Naive thymus-derived CD8-positive, alpha-beta T cell (primary cell): Measurements from ENCODE around the gene CDHR1. TPM values are rescaled to one million over a fixed set of nuclear protein-coding genes. Genes with fewer than 3 reads are reported as not detected.
"Not testable (repeated sequence)": the region's sequence is repeated elsewhere in the genome, so short reads cannot be mapped to it uniquely, and the experiment has no call there.

Experiments used
- ATAC-seq, 2 donors: fragments of 150-1000 bp; cut with Tn5 transposase in 1 of 2; sonication (Bioruptor Pico), chemical (Tn5 transposase) in 1 of 2; 1 replicate in 1 of 2; 2 replicates in 1 of 2; pipeline ENCODE4 v1.10.0; 2021; ENCODE audit warnings: mild to moderate bottlenecking in 2 of 2, moderate library complexity in 2 of 2
- POLR2A ChIA-PET: fragments of 350-600 bp; sonication (Branson Sonifier 250); formaldehyde crosslinking; loops from one replicate; lab custom pipeline; 2021; ENCODE audit warnings: antibody characterized with exemption; lab: Charles Lee
- DNase-seq, 10 donors: peaks; one replicate each; pipeline versions ENCODE4 v3.0.0 to v3.0.0-alpha.2; 2020 to 2022
- H3K27ac Mint-ChIP-seq, 10 donors: one replicate each; pipeline ENCODE4 v1.8.0; 2020 to 2022; ENCODE audit warnings: mild to moderate bottlenecking in 10 of 10, mixed read lengths in 10 of 10, moderate library complexity in 4 of 10, inconsistent platforms in 1 of 10
- H3K27me3 Mint-ChIP-seq, 5 donors: one replicate each; pipeline ENCODE4 v1.8.0; 2021 to 2022; ENCODE audit warnings: mixed read lengths in 5 of 5
- H3K36me3 Mint-ChIP-seq, 3 donors: one replicate each; pipeline ENCODE4 v1.8.0; 2020 to 2022; ENCODE audit warnings: mixed read lengths in 3 of 3, mild to moderate bottlenecking in 2 of 3, inconsistent platforms in 1 of 3
- H3K4me1 Mint-ChIP-seq, 4 donors: one replicate each; pipeline ENCODE4 v1.8.0; 2021 to 2022; ENCODE audit warnings: mixed read lengths in 4 of 4
- H3K4me3 Mint-ChIP-seq, 10 donors: one replicate each; pipeline ENCODE4 v1.8.0; 2020 to 2022; ENCODE audit warnings: mild to moderate bottlenecking in 10 of 10, mixed read lengths in 10 of 10, moderate library complexity in 6 of 10, inconsistent platforms in 1 of 10
- H3K9me3 Mint-ChIP-seq, 9 donors: one replicate each; pipeline ENCODE4 v1.8.0; 2020 to 2022; ENCODE audit warnings: mixed read lengths in 9 of 9, mild to moderate bottlenecking in 3 of 9, inconsistent platforms in 1 of 9, moderate library complexity in 1 of 9
- polyA plus RNA-seq, 3 donors: library from polyadenylated mRNA; unstranded; fragments of 300-500 nt; fragmentation: Illumina TruSeq; gene quantifications; one replicate each; pipeline ENCODE4 v1.2.3, GENCODE V29; 2021
- total RNA-seq, 8 experiments: library from RNA in 2 of 8; stranded (reverse) in 2 of 8; gene quantifications; one replicate each; pipeline ENCODE4 v1.2.3 and lab custom pipeline; 2021 to 2026

CDHR1 gene
- total and polyA plus RNA-seq, 5 experiments from 2014 or later: 0.16 to 0.80 (median 0.29) TPM

- POLR2A ChIA-PET: interaction anchor here (0.7 kb wide), 1 partner anchor 201 kb away, joined by 3 read pairs; no protein-coding TSS in a partner anchor
- DNase-seq: no peak
- Mint-ChIP-seq H3K36me3 (peaks cover 0 to 5% (median 0%) of the 10 kb centered on the region in 3 donors), H3K4me1 (peaks cover 9 to 20% (median 16%) of the 10 kb centered on the region in 4 donors), H3K9me3 (no peaks in the 10 kb centered on the region), H3K27me3 (peaks cover 0 to 10% (median 5%) of the 10 kb centered on the region in 5 donors), H3K4me3 (no peak overlapping the region), H3K27ac (peak overlapping the region in 1 of 10 donors; percentile 5)
- no peak for ATAC-seq
Measured at GRCh38 chr10:84160663-84161362, 33.5 kb upstream of the CDHR1 start.

- Mint-ChIP-seq H3K36me3 (peaks cover 0 to 4% (median 0%) of the 10 kb centered on the region in 3 donors), H3K27me3 (peaks cover 0 to 15% (median 5%) of the 10 kb centered on the region in 5 donors), H3K9me3 (peaks cover 0 to 2% (median 0%) of the 10 kb centered on the region in 9 donors), H3K27ac (peak overlapping the region in 1 of 10 donors; percentile 66), H3K4me3 (no peak overlapping the region), H3K4me1 (peaks cover 0 to 6% (median 4%) of the 10 kb centered on the region in 4 donors)
- POLR2A ChIA-PET: no interaction called here
- ATAC-seq (no peak), DNase-seq (no peak)
Measured at GRCh38 chr10:84163996-84164395, 30.3 kb upstream of the CDHR1 start.

DNA sequence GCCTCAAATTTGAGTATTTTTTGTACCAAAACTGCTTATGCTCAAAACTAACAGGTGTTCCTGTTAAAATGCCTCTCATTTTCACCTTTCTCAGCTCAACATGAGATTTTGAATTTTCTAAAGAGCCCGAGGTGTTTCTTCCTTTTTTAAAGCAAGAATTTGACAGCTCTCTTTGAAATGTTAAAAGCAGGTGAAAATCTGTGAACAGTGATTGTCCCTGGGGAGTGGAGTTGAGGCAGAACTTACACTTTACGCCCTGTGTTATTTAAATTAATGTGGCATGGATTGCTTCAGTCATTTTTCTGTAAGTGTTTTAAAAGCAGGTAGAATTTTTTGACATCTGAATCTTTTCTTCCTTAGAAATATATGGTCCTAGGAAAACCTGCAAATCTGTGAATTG lies 29.9 kb upstream of the CDHR1 start:
- H3K27me3 Mint-ChIP-seq: peaks cover 0 to 15% (median 5%) of the 10 kb centered on the region in 5 donors
- peaks cover 0 to 2% (median 0%) of the 10 kb centered on the region in 9 donors for H3K9me3 Mint-ChIP-seq
- peaks cover 0 to 4% (median 0%) of the 10 kb centered on the region in 3 donors for H3K36me3 Mint-ChIP-seq
- POLR2A ChIA-PET: no interaction called here
- H3K4me1 Mint-ChIP-seq: peaks cover 0 to 3% (median under 1%) of the 10 kb centered on the region in 4 donors
- no peak for DNase-seq
- H3K27ac Mint-ChIP-seq: no peak overlapping the region
- no peak overlapping the region for H3K4me3 Mint-ChIP-seq
- no peak for ATAC-seq

DNA sequence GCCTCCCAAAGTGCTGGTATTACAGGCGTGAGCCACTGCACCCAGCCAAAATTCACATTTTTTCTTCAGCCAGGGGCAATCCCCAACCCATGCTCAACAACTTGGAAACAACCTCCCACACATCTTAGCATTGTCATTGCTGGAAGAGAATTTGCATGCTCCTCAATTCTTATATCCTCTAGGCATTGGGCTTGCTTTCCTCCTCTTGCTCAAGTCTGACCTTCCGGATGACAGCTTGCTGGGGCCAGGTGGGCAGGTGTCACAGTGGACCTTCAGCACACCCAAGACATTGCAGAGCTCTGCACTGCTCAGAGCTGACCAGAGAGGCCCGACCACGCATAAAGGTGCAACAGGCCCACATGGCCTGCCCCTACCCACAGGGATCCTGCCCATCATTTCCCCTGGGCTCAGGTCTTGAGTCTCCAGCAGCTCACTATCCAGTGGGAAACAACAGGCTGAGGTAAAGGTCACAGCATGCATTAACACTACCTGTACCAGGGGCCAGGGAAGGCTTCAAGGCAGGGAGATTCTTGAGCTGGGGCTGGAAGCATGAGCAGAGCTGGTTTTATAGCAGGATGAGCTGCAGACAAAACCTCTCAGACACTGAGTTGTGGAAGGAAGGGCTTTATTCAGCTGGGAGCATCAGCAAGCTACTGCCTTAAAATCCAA lies 27.6 kb upstream of the CDHR1 start:
- Mint-ChIP-seq H3K27ac (peak overlapping the region in 2 of 10 donors; percentile 29 to 43), H3K4me1 (no peaks in the 10 kb centered on the region), H3K36me3 (peaks cover 0 to 4% (median 0%) of the 10 kb centered on the region in 3 donors), H3K27me3 (peaks cover 0 to 15% (median 5%) of the 10 kb centered on the region in 5 donors), H3K9me3 (peaks cover 0 to 2% (median 0%) of the 10 kb centered on the region in 9 donors), H3K4me3 (no peak overlapping the region)
- POLR2A ChIA-PET: no interaction called here
- no peak for DNase-seq
- ATAC-seq: no peak

DNA sequence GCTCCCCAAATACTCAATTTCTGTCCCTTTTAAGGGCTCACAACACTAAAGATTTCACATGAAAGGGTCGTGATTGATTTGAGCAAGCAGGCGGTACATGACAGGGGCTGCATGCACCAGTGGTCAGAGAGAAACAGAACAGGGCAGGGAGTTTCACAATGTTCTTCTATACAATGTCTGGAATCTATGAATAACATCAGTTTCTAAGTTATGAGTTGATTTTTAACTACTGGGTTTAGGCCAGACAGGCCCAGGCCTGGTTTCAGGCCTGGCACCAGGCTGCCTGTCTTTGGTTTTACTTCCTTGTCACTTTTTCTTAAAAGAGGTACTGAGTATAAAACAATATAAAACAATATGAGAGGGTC lies 27.1 kb upstream of the CDHR1 start:
- H3K36me3 Mint-ChIP-seq, ATAC-seq, H3K4me3 Mint-ChIP-seq, H3K9me3 Mint-ChIP-seq, H3K4me1 Mint-ChIP-seq, DNase-seq, H3K27ac Mint-ChIP-seq: not testable (repeated sequence)
- POLR2A ChIA-PET: interaction anchor here (1.4 kb wide), 1 partner anchor 10 kb away, joined by 5 read pairs; no protein-coding TSS in a partner anchor
- peaks cover 0 to 15% (median 5%) of the 10 kb centered on the region in 5 donors for H3K27me3 Mint-ChIP-seq

DNA sequence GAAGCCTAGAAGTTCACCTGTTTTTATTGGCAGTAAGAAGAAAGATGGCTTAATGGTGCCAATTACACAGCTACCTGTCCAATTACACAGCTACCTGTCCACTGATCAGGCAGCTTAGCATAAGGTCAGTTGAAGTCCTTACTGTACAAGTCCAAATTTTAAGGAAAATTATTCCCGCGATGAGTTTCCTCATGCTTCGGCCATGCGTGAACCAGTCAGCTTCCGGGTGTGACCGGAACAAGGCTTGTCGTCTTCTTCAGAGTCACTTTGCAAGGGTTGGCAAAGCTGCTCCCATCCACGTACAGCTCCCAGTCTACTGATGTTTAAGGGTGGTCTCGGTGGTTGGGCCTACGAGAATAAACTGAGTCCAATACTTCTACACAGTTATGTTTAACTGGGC lies 26.0 kb upstream of the CDHR1 start:
- POLR2A ChIA-PET: interaction anchor here (1.4 kb wide), 1 partner anchor 8 kb away, joined by 5 read pairs; no protein-coding TSS in a partner anchor
- not testable (repeated sequence) for H3K4me3 Mint-ChIP-seq

GRCh38 chr10:84171237-84171636 lies 23.1 kb upstream of the CDHR1 start:
- POLR2A ChIA-PET, H3K9me3 Mint-ChIP-seq, ATAC-seq, H3K4me3 Mint-ChIP-seq, H3K4me1 Mint-ChIP-seq, H3K36me3 Mint-ChIP-seq, H3K27me3 Mint-ChIP-seq, DNase-seq: not testable (repeated sequence)
- H3K27ac Mint-ChIP-seq: peak overlapping the region in 1 of 10 donors; percentile 84

More for the DNA sequence above, 26.0 kb upstream of the CDHR1 start:
- DNase-seq, ATAC-seq, H3K27ac Mint-ChIP-seq, H3K9me3 Mint-ChIP-seq, H3K36me3 Mint-ChIP-seq, H3K4me1 Mint-ChIP-seq: not testable (repeated sequence)
- H3K27me3 Mint-ChIP-seq: peaks cover 0 to 15% (median 1%) of the 10 kb centered on the region in 5 donors

GRCh38 chr10:84171700-84172466 lies 22.5 kb upstream of the CDHR1 start:
- H3K4me1 Mint-ChIP-seq, POLR2A ChIA-PET, H3K27me3 Mint-ChIP-seq, H3K36me3 Mint-ChIP-seq, H3K9me3 Mint-ChIP-seq, DNase-seq, ATAC-seq, H3K4me3 Mint-ChIP-seq: not testable (repeated sequence)
- H3K27ac Mint-ChIP-seq: peak overlapping the region in 1 of 10 donors; percentile 36

DNA sequence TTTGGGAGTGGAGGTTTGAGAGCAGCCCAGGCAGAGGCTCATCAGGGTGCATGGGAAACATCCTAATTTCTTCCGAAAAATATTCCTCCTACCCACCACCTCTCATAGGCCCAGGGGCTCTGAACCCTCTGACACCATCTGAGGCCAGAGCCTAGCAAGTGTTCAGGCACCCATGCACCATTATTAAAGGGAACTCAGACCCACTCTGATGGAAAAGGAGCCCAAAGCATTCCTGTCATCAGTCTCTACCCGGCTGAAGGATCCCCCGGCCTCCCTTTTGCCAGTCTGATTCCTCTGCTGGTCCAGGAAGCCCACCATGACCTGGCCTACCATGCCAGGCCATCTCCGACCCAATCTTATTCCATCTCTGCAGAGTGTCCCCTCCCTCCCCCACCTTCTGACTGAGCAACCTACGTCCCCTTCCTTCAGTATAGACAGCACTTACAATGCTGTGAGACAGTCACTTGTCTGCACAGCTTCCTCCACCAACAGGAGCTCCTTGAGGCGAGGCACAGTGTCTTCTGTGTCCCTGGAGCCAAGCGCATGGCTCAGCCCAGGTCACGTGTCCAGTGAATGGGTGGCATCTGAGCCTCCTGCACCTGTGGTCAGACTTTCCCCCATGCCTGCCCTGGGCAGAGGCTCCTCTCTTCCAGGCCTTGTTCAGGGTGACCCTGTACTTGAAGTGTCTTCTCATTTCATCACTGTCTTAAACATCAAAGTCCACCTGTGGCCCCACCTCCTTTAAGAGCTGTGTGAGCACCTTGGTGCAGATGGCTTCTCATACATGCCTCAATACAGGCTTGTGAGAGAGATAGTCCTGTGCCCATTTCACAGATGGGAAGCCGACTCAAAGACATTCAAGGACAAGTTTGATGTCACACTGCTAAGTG lies 21.6 kb upstream of the CDHR1 start:
- H3K36me3 Mint-ChIP-seq: peaks cover 0 to under 1% (median 0%) of the 10 kb centered on the region in 3 donors
- H3K4me1 Mint-ChIP-seq: peaks cover 0 to 10% (median 3%) of the 10 kb centered on the region in 4 donors
- ATAC-seq (no peak), DNase-seq (no peak)
- POLR2A ChIA-PET: no interaction called here
- H3K27ac Mint-ChIP-seq: peak overlapping the region in 1 of 10 donors; percentile 36
- no peaks in the 10 kb centered on the region for H3K9me3 Mint-ChIP-seq
- H3K27me3 Mint-ChIP-seq: no peaks in the 10 kb centered on the region
- no peak overlapping the region for H3K4me3 Mint-ChIP-seq

GRCh38 chr10:84173501-84173929 lies 20.8 kb upstream of the CDHR1 start, which contains the start of gene GPR15LG:
GPR15LG (plus strand) TSS chr10:84173801; CDS start chr10:84173852, 51 bp downstream.
- DNase-seq (no peak), ATAC-seq (no peak)
- Mint-ChIP-seq H3K4me1 (peaks cover 0 to 10% (median 3%) of the 10 kb centered on the region in 4 donors), H3K27me3 (no peaks in the 10 kb centered on the region), H3K36me3 (no peaks in the 10 kb centered on the region), H3K27ac (peak within 1 kb of the TSS in 1 of 10 donors; percentile 48), H3K4me3 (no peak within 1 kb of the TSS), H3K9me3 (no peaks in the 10 kb centered on the region)
- POLR2A ChIA-PET: no interaction called here

DNA sequence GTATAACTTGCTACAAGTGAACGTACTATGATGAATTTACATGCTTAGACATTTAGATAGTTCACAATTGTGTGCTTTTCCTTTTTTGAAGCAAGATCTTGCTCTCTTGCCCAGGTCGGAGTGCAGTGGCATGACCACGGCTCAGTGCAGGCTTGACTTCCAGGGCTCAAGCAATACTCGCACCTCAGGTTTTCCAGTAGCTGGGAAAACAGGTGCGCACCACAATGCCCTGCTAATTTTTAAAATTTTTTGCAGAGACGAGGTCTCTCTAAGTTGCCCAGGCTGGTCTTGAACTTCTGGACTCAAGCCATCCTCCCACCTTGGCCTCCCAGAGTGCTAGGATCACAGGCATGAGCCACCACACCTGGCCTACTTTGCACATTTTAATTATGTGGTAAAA lies 18.9 kb upstream of the CDHR1 start:
- DNase-seq: no peak
- Mint-ChIP-seq H3K36me3 (no peaks in the 10 kb centered on the region), H3K9me3 (no peaks in the 10 kb centered on the region), H3K27me3 (no peaks in the 10 kb centered on the region), H3K27ac (peak overlapping the region in 3 of 10 donors; percentile 12 to 17 (median 15)), H3K4me3 (no peak overlapping the region), H3K4me1 (peaks cover 0 to 10% (median 3%) of the 10 kb centered on the region in 4 donors)
- no peak for ATAC-seq
- POLR2A ChIA-PET: no interaction called here
